ENCODE data around the gene RIN2. TPM values are rescaled to one million over a fixed set of nuclear protein-coding genes. Genes with fewer than 3 reads are reported as not detected.
"Not testable (repeated sequence)": the region's sequence is repeated elsewhere in the genome, so short reads cannot be mapped to it uniquely, and the experiment has no call there.

RIN2 gene
- total RNA-seq, 2 donors from 2014 or later = 17.0 to 19.6 TPM

- Histone ChIP-seq H3K4me1 (ENCODE audit: control insufficient read depth, insufficient read depth, low read length) (no peaks in the 10 kb centered on the region), H3K27me3 (ENCODE audit: control insufficient read depth, insufficient read depth, low read length, poor library complexity, severe bottlenecking) (no peaks in the 10 kb centered on the region), H3K27ac (ENCODE audit: low read depth, low read length) (no peak overlapping the region), H3K9me3 (ENCODE audit: control insufficient read depth, low read length) (peaks cover 12% of the 10 kb centered on the region), H3K36me3 (ENCODE audit: control insufficient read depth, insufficient read depth, low read length) (peaks cover 22% of the 10 kb centered on the region), H3K9ac (ENCODE audit: extremely low read depth, low read length, poor library complexity, severe bottlenecking) (no peak overlapping the region), H3K4me3 (ENCODE audit: low read length) (no peak overlapping the region)
- Mint-ChIP-seq H3K36me3 (ENCODE audit: low read depth) (peaks cover 46% of the 10 kb centered on the region), H3K4me3 (no peak overlapping the region), H3K27me3 (ENCODE audit: insufficient read depth) (no peaks in the 10 kb centered on the region), H3K9me3 (peaks cover 14% of the 10 kb centered on the region), H3K27ac (no peak overlapping the region), H3K4me1 (peaks cover 6% of the 10 kb centered on the region)
- TF ChIP-seq CTCF (conservative IDR thresholded peaks at IDR 0.05) = no peak
- DNase-seq = no peak
- 95 to 100% methylated on average over 4 to 6 of the region's 6 CpGs for WGBS, 2 experiments (ENCODE audit: insufficient coverage in 1 of 2, insufficient read length in 1 of 2)
These were observed 44.0 kb downstream of the RIN2 start for GRCh38 chr20:19802099-19802491.

- Histone ChIP-seq H3K4me1 (ENCODE audit: control insufficient read depth, insufficient read depth, low read length) (no peaks in the 10 kb centered on the region), H3K36me3 (ENCODE audit: control insufficient read depth, insufficient read depth, low read length) (peaks cover 22% of the 10 kb centered on the region), H3K27me3 (ENCODE audit: control insufficient read depth, insufficient read depth, low read length, poor library complexity, severe bottlenecking) (no peaks in the 10 kb centered on the region), H3K9ac (ENCODE audit: extremely low read depth, low read length, poor library complexity, severe bottlenecking) (no peak overlapping the region), H3K4me3 (ENCODE audit: low read length) (no peak overlapping the region), H3K9me3 (ENCODE audit: control insufficient read depth, low read length) (peaks cover 12% of the 10 kb centered on the region), H3K27ac (ENCODE audit: low read depth, low read length) (no peak overlapping the region)
- Mint-ChIP-seq H3K9me3 (peaks cover 14% of the 10 kb centered on the region), H3K27me3 (ENCODE audit: insufficient read depth) (no peaks in the 10 kb centered on the region), H3K36me3 (ENCODE audit: low read depth) (peaks cover 46% of the 10 kb centered on the region), H3K4me1 (peaks cover 6% of the 10 kb centered on the region), H3K27ac (peak overlapping the region; percentile 76), H3K4me3 (no peak overlapping the region)
- DNase-seq = peak; percentile 71
- peak; percentile 77 for TF ChIP-seq CTCF (conservative IDR thresholded peaks at IDR 0.05)
- WGBS, 2 experiments (ENCODE audit: insufficient coverage in 1 of 2, insufficient read length in 1 of 2) = 90 to 94% methylated on average over 2 to 4 of the region's 4 CpGs
These were observed 44.6 kb downstream of the RIN2 start for GRCh38 chr20:19802492-19803158.

GRCh38 chr20:19806276-19806675, 48.2 kb downstream of the RIN2 start:
- not testable (repeated sequence) for H3K27me3 Mint-ChIP-seq (ENCODE audit: insufficient read depth); H3K27ac Mint-ChIP-seq; H3K9ac ChIP-seq (ENCODE audit: extremely low read depth, low read length, poor library complexity, severe bottlenecking); H3K4me1 Mint-ChIP-seq; H3K27me3 ChIP-seq (ENCODE audit: control insufficient read depth, insufficient read depth, low read length, poor library complexity, severe bottlenecking); H3K4me3 ChIP-seq (ENCODE audit: low read length); H3K4me1 ChIP-seq (ENCODE audit: control insufficient read depth, insufficient read depth, low read length); H3K4me3 Mint-ChIP-seq; DNase-seq; H3K27ac ChIP-seq (ENCODE audit: low read depth, low read length)
- whole genome bisulfite sequencing, 2 experiments (ENCODE audit: insufficient coverage in 1 of 2, insufficient read length in 1 of 2) = 94 to 100% methylated on average over 6 to 7 of the region's 7 CpGs
- H3K36me3 ChIP-seq (ENCODE audit: control insufficient read depth, insufficient read depth, low read length) = peaks cover 13% of the 10 kb centered on the region
- Mint-ChIP-seq H3K36me3 (ENCODE audit: low read depth) (peaks cover 46% of the 10 kb centered on the region), H3K9me3 (peaks cover 14% of the 10 kb centered on the region)
- H3K9me3 ChIP-seq (ENCODE audit: control insufficient read depth, low read length) = peaks cover 12% of the 10 kb centered on the region

GRCh38 chr20:19806806-19807190, 48.7 kb downstream of the RIN2 start:
- no peak overlapping the region for H3K27ac ChIP-seq (ENCODE audit: low read depth, low read length)
- H3K4me1 Mint-ChIP-seq = peaks cover 6% of the 10 kb centered on the region
- H3K4me3 ChIP-seq (ENCODE audit: low read length) = no peak overlapping the region
- DNase-seq = no peak
- peaks cover 9% of the 10 kb centered on the region for H3K36me3 ChIP-seq (ENCODE audit: control insufficient read depth, insufficient read depth, low read length)
- H3K9me3 Mint-ChIP-seq = peaks cover 14% of the 10 kb centered on the region
- peaks cover 45% of the 10 kb centered on the region for H3K36me3 Mint-ChIP-seq (ENCODE audit: low read depth)
- no peak for TF ChIP-seq CTCF (conservative IDR thresholded peaks at IDR 0.05)
- H3K9me3 ChIP-seq (ENCODE audit: control insufficient read depth, low read length) = peaks cover 12% of the 10 kb centered on the region
- no peak overlapping the region for H3K27ac Mint-ChIP-seq
- H3K9ac ChIP-seq (ENCODE audit: extremely low read depth, low read length, poor library complexity, severe bottlenecking) = no peak overlapping the region
- no peaks in the 10 kb centered on the region for H3K27me3 ChIP-seq (ENCODE audit: control insufficient read depth, insufficient read depth, low read length, poor library complexity, severe bottlenecking)
- H3K4me3 Mint-ChIP-seq = no peak overlapping the region
- H3K27me3 Mint-ChIP-seq (ENCODE audit: insufficient read depth) = no peaks in the 10 kb centered on the region
- 92 to 93% methylated on average over 2 to 4 of the region's 4 CpGs for WGBS, 2 experiments (ENCODE audit: insufficient coverage in 1 of 2, insufficient read length in 1 of 2)
- H3K4me1 ChIP-seq (ENCODE audit: control insufficient read depth, insufficient read depth, low read length) = no peaks in the 10 kb centered on the region
